ENCODE measurements around the gene FBXO34.

FBXO34 gene

GRCh38 chr14:55350461-55350860 lies 79.2 kb downstream of the FBXO34 start:
- no peak overlapping the region for H3K9ac ChIP-seq (ENCODE audit: low read length)
- peaks cover 20% of the 10 kb centered on the region; the same call in 1 of the 2 replicates for H3K79me2 ChIP-seq (ENCODE audit: insufficient read depth, low read length)
- no peaks in the 10 kb centered on the region for H3F3A ChIP-seq (ENCODE audit: insufficient read depth)
- TF ChIP-seq EZH2phosphoT487 (conservative IDR thresholded peaks at IDR 0.05; ENCODE audit: low read length): no peak
- TF ChIP-seq, protein P1, sequence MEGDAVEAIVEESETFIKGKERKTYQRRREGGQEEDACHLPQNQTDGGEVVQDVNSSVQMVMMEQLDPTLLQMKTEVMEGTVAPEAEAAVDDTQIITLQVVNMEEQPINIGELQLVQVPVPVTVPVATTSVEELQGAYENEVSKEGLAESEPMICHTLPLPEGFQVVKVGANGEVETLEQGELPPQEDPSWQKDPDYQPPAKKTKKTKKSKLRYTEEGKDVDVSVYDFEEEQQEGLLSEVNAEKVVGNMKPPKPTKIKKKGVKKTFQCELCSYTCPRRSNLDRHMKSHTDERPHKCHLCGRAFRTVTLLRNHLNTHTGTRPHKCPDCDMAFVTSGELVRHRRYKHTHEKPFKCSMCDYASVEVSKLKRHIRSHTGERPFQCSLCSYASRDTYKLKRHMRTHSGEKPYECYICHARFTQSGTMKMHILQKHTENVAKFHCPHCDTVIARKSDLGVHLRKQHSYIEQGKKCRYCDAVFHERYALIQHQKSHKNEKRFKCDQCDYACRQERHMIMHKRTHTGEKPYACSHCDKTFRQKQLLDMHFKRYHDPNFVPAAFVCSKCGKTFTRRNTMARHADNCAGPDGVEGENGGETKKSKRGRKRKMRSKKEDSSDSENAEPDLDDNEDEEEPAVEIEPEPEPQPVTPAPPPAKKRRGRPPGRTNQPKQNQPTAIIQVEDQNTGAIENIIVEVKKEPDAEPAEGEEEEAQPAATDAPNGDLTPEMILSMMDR (IDR thresholded peaks at IDR 0.05; ENCODE audit: insufficient read depth, low read length, poor library complexity, severe bottlenecking): no peak
- no peaks in the 10 kb centered on the region for H4K20me1 ChIP-seq (ENCODE audit: low read depth, low read length)
- no peaks in the 10 kb centered on the region for H3K9me3 ChIP-seq (ENCODE audit: insufficient read depth, low read length)
- no peak overlapping the region for H2AFZ ChIP-seq (ENCODE audit: low read depth, low read length, severe bottlenecking)
- H3K9me2 ChIP-seq (replicated peaks; ENCODE audit: insufficient read depth, low read length): no peaks in the 10 kb centered on the region
- no peaks in the 10 kb centered on the region for H3K36me3 ChIP-seq (ENCODE audit: low read length)
- H3K27ac ChIP-seq (ENCODE audit: low read depth, low read length): no peak overlapping the region
- no peak overlapping the region for H3K4me3 ChIP-seq (ENCODE audit: insufficient read depth, low read length, poor library complexity, severe bottlenecking)
- H3K4me2 ChIP-seq (ENCODE audit: low read depth, low read length, poor library complexity, severe bottlenecking): no peak overlapping the region
- no peaks in the 10 kb centered on the region for H3K27me3 ChIP-seq (ENCODE audit: low read length)

DNA sequence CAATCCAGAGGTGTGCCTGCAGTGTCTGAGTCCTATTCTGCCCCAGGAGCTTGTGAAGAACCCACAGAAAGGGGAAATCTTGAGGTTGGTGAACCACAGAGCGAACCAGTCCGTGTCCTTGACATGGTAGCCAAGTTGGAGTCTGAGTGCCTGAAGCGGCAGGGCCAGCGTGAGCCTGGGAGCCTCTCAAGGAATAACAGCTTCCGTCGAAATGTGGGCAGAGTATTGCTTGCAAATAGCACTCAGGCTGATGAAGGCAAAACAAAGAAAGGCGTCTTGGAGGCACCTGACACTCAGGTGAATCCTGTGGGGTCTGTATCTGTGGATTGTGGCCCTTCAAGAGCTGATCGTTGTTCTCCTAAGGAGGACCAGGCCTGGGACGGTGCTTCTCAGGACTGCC lies 79.9 kb downstream of the FBXO34 start:
- Histone ChIP-seq H2AFZ (ENCODE audit: low read depth, low read length, severe bottlenecking) (no peak overlapping the region), H3K36me3 (ENCODE audit: low read length) (no peaks in the 10 kb centered on the region), H3K79me2 (ENCODE audit: insufficient read depth, low read length) (peaks cover 20% of the 10 kb centered on the region; the same call in 1 of the 2 replicates), H3K27me3 (ENCODE audit: low read length) (no peaks in the 10 kb centered on the region), H3K27ac (ENCODE audit: low read depth, low read length) (no peak overlapping the region), H4K20me1 (ENCODE audit: low read depth, low read length) (no peaks in the 10 kb centered on the region), H3K9me2 (replicated peaks; ENCODE audit: insufficient read depth, low read length) (no peaks in the 10 kb centered on the region), H3K4me2 (ENCODE audit: low read depth, low read length, poor library complexity, severe bottlenecking) (no peak overlapping the region), H3K9me3 (ENCODE audit: insufficient read depth, low read length) (no peaks in the 10 kb centered on the region), H3F3A (ENCODE audit: insufficient read depth) (no peaks in the 10 kb centered on the region), H3K9ac (ENCODE audit: low read length) (no peak overlapping the region), H3K4me3 (ENCODE audit: insufficient read depth, low read length, poor library complexity, severe bottlenecking) (no peak overlapping the region)
- no peak for TF ChIP-seq EZH2phosphoT487 (conservative IDR thresholded peaks at IDR 0.05; ENCODE audit: low read length)
- TF ChIP-seq, protein P1 (IDR thresholded peaks at IDR 0.05; ENCODE audit: insufficient read depth, low read length, poor library complexity, severe bottlenecking): no peak

DNA sequence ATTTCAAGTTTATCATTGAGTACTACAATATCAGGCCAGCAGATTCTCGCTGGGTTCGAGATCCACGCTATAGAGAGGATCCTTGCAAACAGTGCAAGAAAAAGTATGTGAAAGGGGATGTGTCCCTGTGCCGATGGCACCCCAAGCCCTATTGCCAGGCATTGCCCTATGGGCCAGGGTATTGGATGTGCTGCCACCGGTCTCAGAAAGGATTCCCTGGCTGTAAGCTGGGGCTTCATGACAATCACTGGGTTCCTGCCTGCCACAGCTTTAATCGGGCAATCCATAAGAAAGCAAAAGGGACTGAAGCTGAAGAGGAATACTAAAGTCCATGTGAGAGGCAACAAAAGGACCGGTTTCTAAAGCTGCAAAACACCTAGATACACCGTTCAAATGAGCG lies 81.0 kb downstream of the FBXO34 start:
- Histone ChIP-seq H3K27me3 (ENCODE audit: low read length) (no peaks in the 10 kb centered on the region), H2AFZ (ENCODE audit: low read depth, low read length, severe bottlenecking) (no peak overlapping the region), H3K36me3 (ENCODE audit: low read length) (no peaks in the 10 kb centered on the region)

More for the DNA sequence above, 81.0 kb downstream of the FBXO34 start:
- Histone ChIP-seq H3K9me3 (ENCODE audit: insufficient read depth, low read length) (no peaks in the 10 kb centered on the region), H3K4me3 (ENCODE audit: insufficient read depth, low read length, poor library complexity, severe bottlenecking) (no peak overlapping the region), H3K9ac (ENCODE audit: low read length) (no peak overlapping the region), H3K9me2 (replicated peaks; ENCODE audit: insufficient read depth, low read length) (no peaks in the 10 kb centered on the region), H3F3A (ENCODE audit: insufficient read depth) (no peaks in the 10 kb centered on the region), H3K4me2 (ENCODE audit: low read depth, low read length, poor library complexity, severe bottlenecking) (no peak overlapping the region), H3K27ac (ENCODE audit: low read depth, low read length) (no peak overlapping the region), H4K20me1 (ENCODE audit: low read depth, low read length) (no peaks in the 10 kb centered on the region), H3K79me2 (ENCODE audit: insufficient read depth, low read length) (peaks cover 9% of the 10 kb centered on the region; the same call in 1 of the 2 replicates)
- no peak for TF ChIP-seq EZH2phosphoT487 (conservative IDR thresholded peaks at IDR 0.05; ENCODE audit: low read length)
- TF ChIP-seq, protein P1 (IDR thresholded peaks at IDR 0.05; ENCODE audit: insufficient read depth, low read length, poor library complexity, severe bottlenecking): no peak
